GM12865 (cell line): ENCODE data around the gene PPP1R7.

ENCODE experiments used
- DNase-seq: peaks from one replicate; pipeline ENCODE4 v3.0.0; 2010; ENCODE audit warnings: low read depth
- H3K4me3 ChIP-seq: 2 replicates; pipeline ENCODE4 v1.5.1; 2011; ENCODE audit warnings: mild to moderate bottlenecking, low read depth, low read length, control low read depth
- TF ChIP-seq, protein P1 (sequence below): IDR thresholded peaks from 2 replicates; pipeline ENCODE4 v1.5.1; 2011; ENCODE audit warnings: low read length, control low read depth, low read depth, inconsistent platforms; ENCODE audit not compliant: insufficient read depth; ENCODE audit errors: missing control alignments

PPP1R7 gene

DNA sequence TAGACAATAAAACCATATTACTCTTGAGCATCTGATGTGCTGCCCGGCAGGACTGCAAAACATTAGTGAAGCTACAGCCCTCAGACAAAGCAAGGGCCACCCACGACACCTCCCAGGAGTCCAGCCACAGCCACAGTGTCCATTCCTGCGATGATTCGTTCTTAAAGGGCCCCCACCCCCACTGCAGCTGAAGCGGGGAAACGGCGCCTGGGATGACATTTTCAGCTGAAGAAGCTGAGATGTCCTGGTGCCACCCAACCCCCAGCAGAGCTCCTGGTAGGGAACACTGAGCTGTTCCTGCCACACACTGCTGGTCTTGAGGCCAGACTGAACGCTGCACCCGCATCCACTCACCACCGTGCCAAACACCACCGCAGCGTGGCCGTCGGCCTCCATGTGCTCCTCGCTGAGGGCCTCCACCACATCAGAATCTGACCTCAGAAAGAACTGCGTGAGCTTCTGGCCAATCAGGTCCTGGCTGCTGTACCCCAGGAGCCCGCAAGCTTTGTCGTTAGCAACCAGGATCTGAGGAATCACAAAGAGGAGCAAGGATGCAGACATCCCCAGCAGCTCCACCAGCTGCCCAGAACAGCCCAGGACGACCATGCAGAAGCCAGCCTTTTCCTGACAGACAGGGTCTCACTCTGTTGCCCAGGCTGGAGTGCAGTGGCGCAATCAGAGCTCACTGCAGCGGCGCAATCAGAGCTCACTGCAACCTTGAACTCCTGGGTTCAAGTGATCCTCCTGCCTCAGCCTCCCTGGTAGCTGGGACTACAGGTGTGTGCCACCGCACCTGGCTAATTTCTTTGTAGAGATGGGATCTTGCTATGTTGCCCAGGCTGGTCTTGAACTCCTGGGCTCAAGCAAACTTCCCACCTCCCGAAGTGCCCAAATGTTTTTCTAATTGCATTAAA lies 10.5 kb upstream of the PPP1R7 start:
- TF ChIP-seq, protein P1, sequence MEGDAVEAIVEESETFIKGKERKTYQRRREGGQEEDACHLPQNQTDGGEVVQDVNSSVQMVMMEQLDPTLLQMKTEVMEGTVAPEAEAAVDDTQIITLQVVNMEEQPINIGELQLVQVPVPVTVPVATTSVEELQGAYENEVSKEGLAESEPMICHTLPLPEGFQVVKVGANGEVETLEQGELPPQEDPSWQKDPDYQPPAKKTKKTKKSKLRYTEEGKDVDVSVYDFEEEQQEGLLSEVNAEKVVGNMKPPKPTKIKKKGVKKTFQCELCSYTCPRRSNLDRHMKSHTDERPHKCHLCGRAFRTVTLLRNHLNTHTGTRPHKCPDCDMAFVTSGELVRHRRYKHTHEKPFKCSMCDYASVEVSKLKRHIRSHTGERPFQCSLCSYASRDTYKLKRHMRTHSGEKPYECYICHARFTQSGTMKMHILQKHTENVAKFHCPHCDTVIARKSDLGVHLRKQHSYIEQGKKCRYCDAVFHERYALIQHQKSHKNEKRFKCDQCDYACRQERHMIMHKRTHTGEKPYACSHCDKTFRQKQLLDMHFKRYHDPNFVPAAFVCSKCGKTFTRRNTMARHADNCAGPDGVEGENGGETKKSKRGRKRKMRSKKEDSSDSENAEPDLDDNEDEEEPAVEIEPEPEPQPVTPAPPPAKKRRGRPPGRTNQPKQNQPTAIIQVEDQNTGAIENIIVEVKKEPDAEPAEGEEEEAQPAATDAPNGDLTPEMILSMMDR, result no peak
- no peak for DNase-seq
- H3K4me3 ChIP-seq, result no peak overlapping the region

DNA sequence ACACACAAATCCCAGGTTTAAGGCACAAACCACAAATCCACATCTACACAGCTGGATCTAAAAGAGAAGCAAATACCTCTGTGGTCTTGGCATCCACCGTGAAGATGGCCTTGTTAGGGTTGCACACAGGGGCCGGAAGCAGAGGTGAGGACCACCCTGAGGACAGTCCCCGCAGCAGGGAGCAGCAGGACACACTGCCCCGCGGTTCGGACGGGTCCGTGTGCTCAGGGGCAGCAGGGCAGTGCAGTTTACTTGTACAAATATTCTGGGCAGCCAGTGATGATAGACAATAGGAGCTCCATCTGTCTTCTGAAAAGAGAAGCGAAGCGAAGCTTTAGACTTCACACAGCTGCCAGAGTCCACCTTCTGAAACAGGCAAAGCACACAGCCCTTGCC lies 9.8 kb upstream of the PPP1R7 start:
- no peak overlapping the region for H3K4me3 ChIP-seq
- TF ChIP-seq, protein P1, result no peak

DNA sequence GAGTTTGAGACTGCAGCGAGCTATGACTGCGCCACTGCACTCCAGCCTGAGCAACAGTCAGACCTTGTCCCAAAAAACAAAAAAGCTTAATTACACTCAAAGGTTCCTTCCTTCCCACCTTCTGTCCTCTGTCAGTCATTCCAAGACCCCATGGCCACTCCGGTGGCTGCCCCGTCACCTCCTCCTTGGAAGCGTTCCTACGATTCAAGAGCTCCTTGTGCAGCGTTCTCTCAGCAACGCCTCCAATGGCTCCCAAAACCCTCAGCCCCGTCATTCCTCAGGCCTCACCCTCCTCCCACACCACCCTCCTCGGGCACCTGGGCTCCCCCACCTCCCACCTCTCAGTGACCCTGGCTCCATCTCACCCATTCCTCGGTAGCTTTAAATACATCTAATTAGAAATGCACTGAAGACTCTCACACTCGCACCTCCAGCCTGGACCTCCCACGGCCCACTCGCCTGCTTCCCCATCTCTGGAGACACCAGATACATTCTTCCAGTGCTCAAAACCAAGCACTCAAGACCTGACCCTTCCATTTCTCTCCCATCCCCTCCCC lies 9.0 kb upstream of the PPP1R7 start:
- no peak overlapping the region for H3K4me3 ChIP-seq
- TF ChIP-seq, protein P1, result no peak
- DNase-seq, result no peak

More for the DNA sequence above, 9.8 kb upstream of the PPP1R7 start:
- no peak for DNase-seq

DNA sequence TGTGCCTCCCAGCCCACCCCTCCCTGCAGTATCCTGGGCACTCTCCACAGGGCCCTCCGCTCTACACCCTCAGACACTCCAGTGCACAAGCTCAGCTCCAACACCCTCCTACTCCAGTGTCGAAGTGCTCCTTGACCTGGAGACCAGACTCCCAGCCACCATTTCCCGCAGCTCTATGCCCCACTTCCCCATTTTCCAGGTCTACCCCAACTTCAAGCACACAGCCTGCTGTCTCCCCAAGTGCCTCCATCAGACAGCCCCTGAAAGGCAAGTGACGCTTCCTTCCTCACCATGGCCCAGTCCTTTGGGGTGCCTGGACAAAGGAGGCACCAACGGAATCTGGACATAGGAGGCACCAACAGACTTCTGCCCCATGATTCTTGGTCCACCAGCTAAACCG lies 8.2 kb upstream of the PPP1R7 start:
- no peak overlapping the region for H3K4me3 ChIP-seq
- TF ChIP-seq, protein P1, result no peak
- DNase-seq, result no peak

DNA sequence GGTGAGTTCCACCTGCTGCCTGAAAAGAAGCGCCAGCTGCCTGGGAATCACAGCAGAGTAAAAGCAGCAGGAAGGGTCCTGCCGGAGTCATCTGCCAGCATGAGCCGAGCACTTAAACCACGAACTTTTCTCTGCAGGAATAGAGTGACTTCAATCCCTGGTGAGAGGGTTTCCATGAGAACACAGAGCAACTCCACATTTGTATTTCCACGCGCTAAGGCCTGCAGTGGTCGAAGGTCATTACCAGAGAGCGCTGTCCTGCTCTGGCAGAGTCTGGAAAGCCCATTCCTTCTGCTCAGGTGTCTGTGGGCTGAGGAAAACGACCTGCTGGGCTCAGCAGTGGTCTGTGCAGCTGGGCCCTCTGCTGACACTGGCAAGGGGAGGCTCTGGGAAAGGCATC lies 7.7 kb upstream of the PPP1R7 start:
- no peak for DNase-seq
- TF ChIP-seq, protein P1, result no peak
- H3K4me3 ChIP-seq, result no peak overlapping the region

DNA sequence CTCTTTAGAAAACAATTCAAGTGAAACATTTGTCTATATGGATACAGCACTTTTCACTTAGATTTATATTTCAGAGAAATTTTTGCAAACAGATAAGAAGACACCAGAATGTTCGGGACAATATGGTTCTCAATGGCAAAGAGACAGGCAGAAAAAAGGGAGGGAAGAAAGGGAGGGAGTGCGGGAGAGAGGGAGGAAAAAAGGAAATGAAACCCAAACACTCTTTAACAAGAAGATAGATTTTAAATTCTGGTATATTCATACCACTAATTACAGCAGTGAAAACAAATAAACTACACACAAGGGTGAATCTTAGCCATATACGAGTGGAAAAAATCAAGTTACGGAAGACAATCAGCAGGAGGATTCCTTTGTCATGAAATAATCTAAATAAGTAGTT lies 4.0 kb upstream of the PPP1R7 start:
- TF ChIP-seq, protein P1, result no peak

More for the DNA sequence above, 4.0 kb upstream of the PPP1R7 start:
- no peak overlapping the region for H3K4me3 ChIP-seq
- DNase-seq, result no peak
